ENCODE measurements around the gene IPO9. TPM values are rescaled to one million over a fixed set of nuclear protein-coding genes. Genes with fewer than 3 reads are reported as not detected.

The IPO9 gene
- total RNA-seq, 2 donors from 2014 or later = 22.9 to 52.0 TPM

DNA sequence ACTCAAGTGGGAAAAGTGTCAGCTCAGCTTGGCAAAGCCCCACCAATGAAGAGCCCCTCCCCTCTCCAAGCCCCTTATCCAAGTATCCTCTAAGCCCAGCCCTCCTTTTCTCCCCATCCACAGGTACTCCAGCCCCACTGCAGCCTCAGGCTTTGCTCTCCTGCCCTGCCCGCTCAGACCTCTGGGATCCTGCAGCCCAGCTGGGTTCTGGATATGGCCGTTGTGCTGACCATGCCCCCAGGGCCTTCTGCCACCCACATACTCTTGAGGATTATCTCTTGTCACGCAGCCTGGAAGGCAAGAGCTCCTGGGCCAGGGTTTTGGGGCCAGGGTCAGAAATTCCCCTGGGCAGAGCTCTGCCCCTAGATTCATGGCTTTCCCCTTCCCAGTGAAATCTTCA, 64.5 kb downstream of the IPO9 start:
- H3K27me3 ChIP-seq = peaks cover 11% of the 10 kb centered on the region
- peaks cover 5% of the 10 kb centered on the region for H3K4me1 ChIP-seq
- no peak overlapping the region for H3K9ac ChIP-seq (ENCODE audit: low read depth in 2 of 2, low read length in 2 of 2)
- DNase-seq = no peak
- H3K9me3 ChIP-seq = no peaks in the 10 kb centered on the region
- H3K4me3 ChIP-seq = no peak overlapping the region
- H3K36me3 ChIP-seq = no peaks in the 10 kb centered on the region
- no peak overlapping the region for H3K27ac ChIP-seq
- TF ChIP-seq CTCF (IDR thresholded peaks at IDR 0.05) = no peak
- intact Hi-C loops (cut with DNase I) = no loop called here

- no peak for DNase-seq
- H3K36me3 ChIP-seq = no peaks in the 10 kb centered on the region
- no peaks in the 10 kb centered on the region for H3K9me3 ChIP-seq
- no peaks in the 10 kb centered on the region for H3K4me1 ChIP-seq
- peaks cover 1% of the 10 kb centered on the region for H3K27me3 ChIP-seq
- TF ChIP-seq CTCF (IDR thresholded peaks at IDR 0.05) = no peak
- intact Hi-C loops (cut with DNase I) = loop anchor here (5.0 kb wide), 2 partner anchors 78 to 243 kb away; no protein-coding TSS in a partner anchor
- no peak overlapping the region for H3K27ac ChIP-seq
- no peak overlapping the region for H3K4me3 ChIP-seq
- H3K9ac ChIP-seq (ENCODE audit: low read depth in 2 of 2, low read length in 2 of 2) = no peak overlapping the region
Observed at GRCh38 chr1:201894343-201895119, 65.6 kb downstream of the IPO9 start.

- TF ChIP-seq CTCF (IDR thresholded peaks at IDR 0.05) = no peak
- DNase-seq = no peak
- H3K27ac ChIP-seq = no peak overlapping the region
- H3K4me1 ChIP-seq = no peaks in the 10 kb centered on the region
- no peaks in the 10 kb centered on the region for H3K9me3 ChIP-seq
- H3K27me3 ChIP-seq = no peaks in the 10 kb centered on the region
- intact Hi-C loops (cut with DNase I) = loop anchor here (5.0 kb wide), 2 partner anchors 77 to 242 kb away; no protein-coding TSS in a partner anchor
- no peak overlapping the region for H3K4me3 ChIP-seq
- no peaks in the 10 kb centered on the region for H3K36me3 ChIP-seq
- H3K9ac ChIP-seq (ENCODE audit: low read depth in 2 of 2, low read length in 2 of 2) = no peak overlapping the region
Observed at GRCh38 chr1:201895120-201895665, 66.2 kb downstream of the IPO9 start.

DNA sequence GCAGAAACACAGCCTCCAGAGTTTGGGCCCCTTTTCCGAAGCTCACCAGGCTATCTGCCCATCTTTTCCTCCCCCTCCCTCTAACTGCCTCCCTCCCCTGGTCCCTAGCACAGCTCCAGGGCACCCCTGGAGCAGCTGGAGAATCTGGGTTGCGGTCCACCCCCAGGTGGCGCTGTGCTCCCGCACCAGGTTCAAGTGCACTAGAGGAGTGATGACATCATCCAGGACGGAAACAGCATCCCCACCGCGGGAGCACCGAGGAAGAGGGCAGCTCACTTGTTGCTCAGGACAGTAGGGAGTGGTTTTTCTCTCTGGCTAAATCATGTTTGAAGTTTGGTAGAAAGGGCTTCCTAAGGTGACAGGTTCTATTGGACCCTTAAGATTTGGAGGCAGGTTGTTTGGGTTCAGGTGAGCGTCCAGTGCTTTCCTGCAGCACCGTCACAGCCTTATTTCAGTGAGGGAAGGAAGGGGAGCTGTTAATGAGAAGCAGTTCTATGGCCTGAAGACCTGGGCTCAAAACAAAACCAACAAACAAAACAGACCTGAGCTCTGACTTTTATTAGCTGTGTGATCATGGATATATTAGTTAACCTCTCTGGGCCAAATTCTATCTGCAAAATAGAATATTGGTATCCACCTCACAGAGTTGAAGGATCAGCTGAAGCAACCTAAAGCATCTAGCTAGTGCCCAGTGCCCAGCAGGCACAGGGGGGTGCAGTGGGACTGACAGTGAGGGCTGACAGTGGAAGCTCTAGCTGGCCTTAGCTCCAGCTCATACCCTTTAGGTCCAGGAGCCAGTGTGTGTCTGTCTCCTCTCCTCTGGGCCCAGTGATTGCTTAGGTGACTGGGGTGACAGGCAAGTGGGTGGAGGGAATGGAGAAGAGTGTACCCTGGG, 67.2 kb downstream of the IPO9 start:
- Histone ChIP-seq H3K9ac (ENCODE audit: low read depth in 2 of 2, low read length in 2 of 2) (peak overlapping the region in 1 of 2 donors; percentile 8), H3K27me3 (no peaks in the 10 kb centered on the region), H3K4me3 (no peak overlapping the region), H3K27ac (no peak overlapping the region), H3K9me3 (no peaks in the 10 kb centered on the region), H3K36me3 (no peaks in the 10 kb centered on the region), H3K4me1 (no peaks in the 10 kb centered on the region)
- intact Hi-C loops (cut with DNase I) = loop anchor here (5.0 kb wide), 2 partner anchors 76 to 241 kb away; no protein-coding TSS in a partner anchor
- DNase-seq = peak; percentile 92
- peak; percentile 89 for TF ChIP-seq CTCF (IDR thresholded peaks at IDR 0.05)

- DNase-seq = no peak
- Histone ChIP-seq H3K27me3 (no peaks in the 10 kb centered on the region), H3K9me3 (no peaks in the 10 kb centered on the region), H3K36me3 (no peaks in the 10 kb centered on the region), H3K4me1 (no peaks in the 10 kb centered on the region), H3K4me3 (no peak overlapping the region), H3K27ac (no peak overlapping the region), H3K9ac (ENCODE audit: low read depth in 2 of 2, low read length in 2 of 2) (no peak overlapping the region)
- intact Hi-C loops (cut with DNase I) = loop anchor here (5.0 kb wide), 2 partner anchors 75 to 240 kb away; no protein-coding TSS in a partner anchor
- no peak for TF ChIP-seq CTCF (IDR thresholded peaks at IDR 0.05)
Observed at GRCh38 chr1:201896951-201897391, 68.0 kb downstream of the IPO9 start.
